Endothelial cell of umbilical vein (primary cell): Measurements from ENCODE around the gene DNAH11. TPM values are rescaled to one million over a fixed set of nuclear protein-coding genes. Genes with fewer than 3 reads are reported as not detected.

Source experiments
- BruUV-seq: library from RNA; stranded (reverse); fragments of 400-500 nt; replicated peaks from 2 replicates; lab custom pipeline; 2021; lab: Mats Ljungman, UMichigan
- CTCF ChIA-PET: fragments of 300-600, 350-600 bp; sonication (Branson Sonifier 250); formaldehyde crosslinking; loops from one replicate; lab custom pipeline; 2021; ENCODE audit warnings: antibody characterized with exemption, inconsistent platforms; lab: Charles Lee
- POLR2A ChIA-PET: fragments of 300-600, 350-600 bp; sonication (Branson Sonifier 250); formaldehyde crosslinking; loops from one replicate; lab custom pipeline; 2021; ENCODE audit warnings: antibody characterized with exemption, inconsistent platforms; lab: Charles Lee
- DNase-seq: peaks from one replicate; pipeline ENCODE4 v3.0.0-alpha.2; 2011; ENCODE audit warnings: low read depth, low spot score
- FAIRE-seq: peaks from 2 replicates; lab custom pipeline; 2011; peaks lifted over from hg19 to GRCh38; lab: Jason Lieb, UNC
- H2AFZ ChIP-seq: 2 replicates; pipeline ENCODE4 v1.6.0; 2012; ENCODE audit warnings: low read depth, low read length, control low read depth, inconsistent platforms
- H3K27ac ChIP-seq: 2 replicates; pipeline ENCODE4 v1.5.1; 2011; ENCODE audit warnings: low read depth, mild to moderate bottlenecking, control low read depth, low read length, moderate library complexity; ENCODE audit not compliant: insufficient read depth
- H3K27me3 ChIP-seq, 2 experiments: 2 replicates each; pipeline versions ENCODE4 v1.6.0 to v1.6.1; 2011; ENCODE audit warnings: low read length in 2 of 2, mixed read lengths in 1 of 2; ENCODE audit not compliant: control insufficient read depth in 2 of 2, insufficient read depth in 2 of 2
- H3K36me3 ChIP-seq, 2 experiments: 2 replicates in 1 of 2; 3 replicates in 1 of 2; pipeline ENCODE4 v1.5.1; 2011; ENCODE audit warnings: low read length in 2 of 2, mild to moderate bottlenecking in 1 of 2, moderate library complexity in 1 of 2; ENCODE audit not compliant: control insufficient read depth in 2 of 2, insufficient read depth in 2 of 2; ENCODE audit errors: extremely low read depth in 1 of 2
- H3K4me1 ChIP-seq: 3 replicates; pipeline ENCODE4 v1.5.1; 2011; ENCODE audit warnings: mild to moderate bottlenecking, low read length; ENCODE audit not compliant: control insufficient read depth, insufficient read depth; ENCODE audit errors: extremely low read depth
- H3K4me2 ChIP-seq: 2 replicates; pipeline ENCODE4 v1.6.1; 2011; ENCODE audit warnings: low read length, control low read depth, mixed read lengths; ENCODE audit not compliant: insufficient read depth
- H3K4me3 ChIP-seq, 3 experiments: fragments of 200-600 bp in 1 of 3; sonication (generic), shearing (Covaris generic) in 1 of 3; replicated peaks in 1 of 3; 2 replicates each; pipeline ENCODE4 v1.5.1; 2011 to 2016; ENCODE audit warnings: control low read depth in 3 of 3, low read length in 3 of 3, mild to moderate bottlenecking in 2 of 3, inconsistent platforms in 1 of 3, low read depth in 1 of 3, moderate library complexity in 1 of 3; ENCODE audit not compliant: insufficient read depth in 1 of 3
- H3K79me2 ChIP-seq: 2 replicates; pipeline ENCODE4 v1.6.0; 2012; ENCODE audit warnings: low read length, inconsistent platforms; ENCODE audit not compliant: control insufficient read depth, insufficient read depth
- H3K9ac ChIP-seq: replicated peaks from 2 replicates; pipeline ENCODE3; 2011; ENCODE audit warnings: low read length, control low read depth; ENCODE audit not compliant: insufficient read depth; ENCODE audit errors: extremely low read depth
- H3K9me1 ChIP-seq: replicated peaks from 3 replicates; pipeline ENCODE4 v1.6.0; 2011; ENCODE audit warnings: mild to moderate bottlenecking, low read length; ENCODE audit not compliant: control insufficient read depth, insufficient read depth; ENCODE audit errors: extremely low read depth
- H3K9me3 ChIP-seq: replicated peaks from 2 replicates; pipeline ENCODE4 v1.5.1; 2012; ENCODE audit warnings: low read length, inconsistent platforms; ENCODE audit not compliant: control insufficient read depth, insufficient read depth
- H4K20me1 ChIP-seq: replicated peaks from 2 replicates; pipeline ENCODE3; 2011; ENCODE audit warnings: mild to moderate bottlenecking, low read length; ENCODE audit not compliant: control insufficient read depth, insufficient read depth; ENCODE audit errors: extremely low read depth
- CTCF ChIP-seq, 2 donors: IDR thresholded peaks; 1 replicate in 1 of 2; 2 replicates in 1 of 2; pipeline ENCODE4 v1.5.1; 2011; ENCODE audit warnings: low read length in 2 of 2, mild to moderate bottlenecking in 2 of 2, moderate library complexity in 2 of 2, control low read depth in 1 of 2, inconsistent platforms in 1 of 2, low read depth in 1 of 2; ENCODE audit not compliant: insufficient read depth in 1 of 2; ENCODE audit errors: extremely low read depth in 1 of 2
- EZH2 ChIP-seq: IDR thresholded peaks from 2 replicates; pipeline ENCODE4 v1.6.1; 2012; ENCODE audit warnings: borderline replicate concordance, low read depth, mild to moderate bottlenecking, moderate library complexity, low read length, inconsistent platforms; ENCODE audit not compliant: severe bottlenecking
- FOS ChIP-seq: IDR thresholded peaks from 2 replicates; pipeline ENCODE4 v1.6.1; 2011; ENCODE audit warnings: mild to moderate bottlenecking, low read length, moderate library complexity, borderline replicate concordance; ENCODE audit not compliant: insufficient read depth
- GATA2 ChIP-seq: IDR thresholded peaks from 2 replicates; pipeline ENCODE4 v1.7.0; 2011; ENCODE audit warnings: low read depth, mild to moderate bottlenecking, moderate library complexity, mixed read lengths, low read length; ENCODE audit not compliant: insufficient read length, insufficient read depth
- JUN ChIP-seq: IDR thresholded peaks from 2 replicates; pipeline ENCODE4 v1.6.1; 2011; ENCODE audit warnings: borderline replicate concordance, low read depth; ENCODE audit not compliant: insufficient read length, insufficient read depth
- MAX ChIP-seq: IDR thresholded peaks from 2 replicates; pipeline ENCODE4 v1.6.1; 2011; ENCODE audit not compliant: insufficient read depth, insufficient read length
- MYC ChIP-seq: IDR thresholded peaks from one replicate; pipeline ENCODE4 v1.6.1; 2011; ENCODE audit warnings: mild to moderate bottlenecking, low read depth, low read length
- POLR2A ChIP-seq: IDR thresholded peaks from 2 replicates; pipeline ENCODE4 v1.6.1; 2012; ENCODE audit warnings: low read depth, mild to moderate bottlenecking, control low read depth, low read length
- POLR2AphosphoS5 ChIP-seq: IDR thresholded peaks from 2 replicates; pipeline ENCODE4 v1.6.1; 2012; ENCODE audit warnings: low read depth, mild to moderate bottlenecking, control low read depth, low read length, moderate library complexity; ENCODE audit not compliant: insufficient read depth
- dilution Hi-C: fragments of 300-500 bp; cut with MboI; formaldehyde crosslinking; loops from one replicate; pipeline ENCODE4 v1.15.0; 2019; ENCODE audit warnings: low sequenced_read_pairs; ENCODE audit not compliant: extremely low pct_ligation_motif_present
- intact Hi-C: fragments of 100-400 bp; cut with micrococcal nuclease; formaldehyde crosslinking; loops from one replicate; pipeline ENCODE4 v1.10.0; 2022
- polyA plus RNA-seq, 4 experiments: library from polyadenylated mRNA; depleted of rRNA in 3 of 4; stranded (reverse) in 3 of 4; unstranded in 1 of 4; fragments of >200 nt; gene quantifications; 2 replicates each; pipeline versions ENCODE4 v1.2.1 to v1.2.3, GENCODE V29; 2011 to 2012; ENCODE audit warnings: missing spikeins in 1 of 4
- total RNA-seq: library from RNA; stranded (reverse); gene quantifications from 2 replicates; pipeline ENCODE4 v1.2.3, GENCODE V29; 2021

Gene DNAH11
- total and polyA plus RNA-seq, 2 donors (not counting 3 experiments of a cell fraction or from before 2014, with no cell fraction given), result 0.69 to 0.91 TPM

GRCh38 chr7:21656081-21656480, 113.2 kb downstream of the DNAH11 start:
- ChIA-PET POLR2A (no interaction called here), CTCF (interaction anchor here (1.2 kb wide), 1 partner anchor 11 kb away, joined by 3 read pairs; no protein-coding TSS in a partner anchor)
- BruUV-seq, result no TSS peak
- Histone ChIP-seq H2AFZ (no peak overlapping the region), H3K27ac (no peak overlapping the region), H3K9me1 (no peaks in the 10 kb centered on the region), H3K4me1 (no peaks in the 10 kb centered on the region), H3K27me3 (peaks cover 0 to 4% of the 10 kb centered on the region in 2 experiments), H3K4me3 (no peak overlapping the region), H3K4me2 (no peak overlapping the region), H3K36me3 (no peaks in the 10 kb centered on the region), H4K20me1 (no peaks in the 10 kb centered on the region), H3K9ac (no peak overlapping the region), H3K79me2 (no peaks in the 10 kb centered on the region), H3K9me3 (no peaks in the 10 kb centered on the region)
- intact Hi-C loops, result no loop called here
- FAIRE-seq, result no peak
- no peak for DNase-seq
- dilution Hi-C loops, result no loop called here
- TF ChIP-seq MAX (no peak), JUN (no peak), FOS (no peak), CTCF (IDR thresholded peaks at IDR 0.05; ENCODE audit: extremely low read depth in 1 of 2, insufficient read depth in 1 of 2, low read depth in 1 of 2, low read length in 2 of 2) (no peak), POLR2AphosphoS5 (no peak), MYC (no peak), GATA2 (no peak), POLR2A (no peak), EZH2 (no peak)
